CD4-positive, alpha-beta memory T cell (primary cell): Measurements from ENCODE around the gene FSTL4. TPM values are rescaled to one million over a fixed set of nuclear protein-coding genes. Genes with fewer than 3 reads are reported as not detected.
A peak's percentile ranks its signal among the peaks of the same experiment; 100 is the strongest.

ENCODE experiments used
- CTCF ChIA-PET: fragments of 350-600 bp; sonication (Branson Sonifier 250); formaldehyde crosslinking; loops from one replicate; lab custom pipeline; 2021; ENCODE audit warnings: inconsistent platforms; ENCODE audit not compliant: partially characterized antibody; lab: Charles Lee
- POLR2A ChIA-PET: fragments of 350-600 bp; sonication (Branson Sonifier 250); formaldehyde crosslinking; loops from one replicate; lab custom pipeline; 2021; ENCODE audit not compliant: partially characterized antibody; lab: Charles Lee
- DNase-seq, 5 donors: peaks; one replicate each; pipeline versions ENCODE4 v3.0.0 to v3.0.0-alpha.2; 2020 to 2022; ENCODE audit warnings: mixed read lengths in 1 of 5
- H3K27ac ChIP-seq: one replicate; pipeline ENCODE4 v1.7.0; 2013; ENCODE audit warnings: low read depth, low read length
- H3K27me3 ChIP-seq: 2 replicates; pipeline ENCODE4 v1.7.0; 2013; ENCODE audit warnings: mild to moderate bottlenecking, low read length, moderate library complexity; ENCODE audit not compliant: insufficient read depth
- H3K36me3 ChIP-seq: 2 replicates; pipeline ENCODE4 v1.7.0; 2013; ENCODE audit warnings: mild to moderate bottlenecking, low read length, moderate library complexity; ENCODE audit not compliant: insufficient read depth
- H3K4me1 ChIP-seq: 2 replicates; pipeline ENCODE4 v1.7.0; 2013; ENCODE audit warnings: mild to moderate bottlenecking, low read length, moderate library complexity; ENCODE audit not compliant: insufficient read depth
- H3K4me3 ChIP-seq, 2 donors: one replicate each; pipeline ENCODE4 v1.7.0; 2013; ENCODE audit warnings: low read length in 2 of 2, mild to moderate bottlenecking in 1 of 2
- H3K9me3 ChIP-seq, 2 donors: one replicate each; pipeline ENCODE4 v1.7.0; 2013; ENCODE audit warnings: low read length in 2 of 2, control low read depth in 1 of 2; ENCODE audit not compliant: control insufficient read depth in 1 of 2
- H3K27ac Mint-ChIP-seq, 7 donors: one replicate each; pipeline ENCODE4 v1.8.0; 2020 to 2021; ENCODE audit warnings: mixed read lengths in 7 of 7, mild to moderate bottlenecking in 6 of 7, inconsistent platforms in 3 of 7, moderate library complexity in 3 of 7
- H3K27me3 Mint-ChIP-seq, 2 donors: one replicate each; pipeline ENCODE4 v1.8.0; 2020 to 2021; ENCODE audit warnings: mixed read lengths in 2 of 2
- H3K36me3 Mint-ChIP-seq, 2 donors: one replicate each; pipeline ENCODE4 v1.8.0; 2020 to 2021; ENCODE audit warnings: mixed read lengths in 2 of 2, inconsistent platforms in 1 of 2, mild to moderate bottlenecking in 1 of 2
- H3K4me1 Mint-ChIP-seq, 4 donors: one replicate each; pipeline ENCODE4 v1.8.0; 2020 to 2021; ENCODE audit warnings: mixed read lengths in 4 of 4, mild to moderate bottlenecking in 1 of 4
- H3K4me3 Mint-ChIP-seq, 8 donors: one replicate each; pipeline ENCODE4 v1.8.0; 2020 to 2021; ENCODE audit warnings: mixed read lengths in 8 of 8, mild to moderate bottlenecking in 7 of 8, moderate library complexity in 6 of 8, inconsistent platforms in 3 of 8
- H3K9me3 Mint-ChIP-seq, 8 donors: one replicate each; pipeline ENCODE4 v1.8.0; 2020 to 2021; ENCODE audit warnings: mixed read lengths in 8 of 8, mild to moderate bottlenecking in 5 of 8, inconsistent platforms in 3 of 8, moderate library complexity in 1 of 8
- intact Hi-C: fragments of 100-400 bp; cut with micrococcal nuclease; formaldehyde crosslinking; loops from one replicate; pipeline ENCODE4 v1.15.1; 2023
- polyA plus RNA-seq, 2 donors: library from polyadenylated mRNA; unstranded; fragments of 300-500 nt; fragmentation: Illumina TruSeq; gene quantifications; one replicate each; pipeline ENCODE4 v1.2.3, GENCODE V29; 2021
- total RNA-seq, 2 experiments: library from RNA; stranded (reverse); gene quantifications; one replicate each; pipeline ENCODE4 v1.2.3, GENCODE V29; 2021

FSTL4 gene
- total and polyA plus RNA-seq, 4 experiments from 2014 or later = not detected

DNA sequence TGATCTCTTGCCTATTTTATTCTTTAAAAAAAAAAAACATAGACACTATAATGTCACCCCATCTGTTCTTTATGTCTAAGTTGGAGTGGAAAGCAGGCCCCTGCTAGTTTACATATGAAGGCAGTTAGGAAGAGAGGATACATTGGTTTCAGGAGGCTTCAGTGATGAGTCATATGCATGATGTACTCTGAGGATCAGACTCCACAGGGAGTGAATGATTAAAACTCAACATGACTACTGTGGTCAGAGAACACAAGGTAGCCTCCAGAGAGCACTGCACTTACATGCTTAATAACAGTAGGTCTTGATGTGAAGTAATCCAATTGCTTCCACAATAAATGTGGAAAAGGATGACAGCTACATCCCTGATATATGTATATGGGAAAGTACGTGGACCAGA is 22.7 kb upstream of the FSTL4 start:
- Mint-ChIP-seq H3K4me1 (no peaks in the 10 kb centered on the region), H3K36me3 (no peaks in the 10 kb centered on the region), H3K27ac (no peak overlapping the region), H3K9me3 (peaks cover 2 to 19% (median 6%) of the 10 kb centered on the region in 8 donors), H3K27me3 (peaks cover 25 to 33% of the 10 kb centered on the region in 2 donors), H3K4me3 (no peak overlapping the region)
- intact Hi-C loops = no loop called here
- no peaks in the 10 kb centered on the region for H3K4me1 ChIP-seq
- H3K36me3 ChIP-seq = no peaks in the 10 kb centered on the region
- H3K9me3 ChIP-seq = no peaks in the 10 kb centered on the region
- H3K27ac ChIP-seq = no peak overlapping the region
- no peak overlapping the region for H3K4me3 ChIP-seq
- POLR2A ChIA-PET = no interaction called here
- no peaks in the 10 kb centered on the region for H3K27me3 ChIP-seq
- no peak for DNase-seq
- CTCF ChIA-PET = no interaction called here

GRCh38 chr5:133627180-133627579 is 14.8 kb upstream of the FSTL4 start:
- POLR2A ChIA-PET = no interaction called here
- DNase-seq = no peak

GRCh38 chr5:133624316-133624715 is 12.0 kb upstream of the FSTL4 start:
- Histone ChIP-seq H3K4me3 (no peak overlapping the region), H3K27me3 (no peaks in the 10 kb centered on the region), H3K36me3 (no peaks in the 10 kb centered on the region), H3K9me3 (no peaks in the 10 kb centered on the region), H3K4me1 (no peaks in the 10 kb centered on the region), H3K27ac (no peak overlapping the region)
- no peak overlapping the region for H3K4me3 Mint-ChIP-seq
- peaks cover 25 to 26% of the 10 kb centered on the region in 2 donors for H3K27me3 Mint-ChIP-seq
- POLR2A ChIA-PET = no interaction called here
- intact Hi-C loops = no loop called here
- CTCF ChIA-PET = interaction anchor here (1.9 kb wide), 1 partner anchor 13 kb away, joined by 4 read pairs; no protein-coding TSS in a partner anchor
- no peaks in the 10 kb centered on the region for H3K36me3 Mint-ChIP-seq
- no peak overlapping the region for H3K27ac Mint-ChIP-seq
- no peak for DNase-seq
- H3K9me3 Mint-ChIP-seq = peaks cover 0 to 17% (median 6%) of the 10 kb centered on the region in 8 donors
- no peaks in the 10 kb centered on the region for H3K4me1 Mint-ChIP-seq

More at GRCh38 chr5:133627180-133627579, 14.8 kb upstream of the FSTL4 start:
- Histone ChIP-seq H3K4me1 (no peaks in the 10 kb centered on the region), H3K4me3 (no peak overlapping the region), H3K36me3 (no peaks in the 10 kb centered on the region), H3K27ac (no peak overlapping the region), H3K9me3 (no peaks in the 10 kb centered on the region), H3K27me3 (no peaks in the 10 kb centered on the region)
- CTCF ChIA-PET = no interaction called here
- H3K27me3 Mint-ChIP-seq = peaks cover 34 to 37% of the 10 kb centered on the region in 2 donors
- H3K27ac Mint-ChIP-seq = no peak overlapping the region
- no peak overlapping the region for H3K4me3 Mint-ChIP-seq
- peaks cover 3 to 17% (median 9%) of the 10 kb centered on the region in 8 donors for H3K9me3 Mint-ChIP-seq
- H3K36me3 Mint-ChIP-seq = no peaks in the 10 kb centered on the region
- H3K4me1 Mint-ChIP-seq = no peaks in the 10 kb centered on the region
- intact Hi-C loops = no loop called here

- peaks cover 18 to 31% of the 10 kb centered on the region in 2 donors for H3K27me3 Mint-ChIP-seq
- CTCF ChIA-PET = interaction anchor here (0.6 to 1.5 kb wide), 2 partner anchors 65 to 245 kb away, joined by 3 to 4 read pairs; no protein-coding TSS in a partner anchor
Measured at GRCh38 chr5:133618141-133618540, 5.8 kb upstream of the FSTL4 start.

GRCh38 chr5:133613743-133614142 is 1.4 kb upstream of the FSTL4 start:
- Histone ChIP-seq H3K36me3 (no peaks in the 10 kb centered on the region), H3K4me1 (peaks cover 16% of the 10 kb centered on the region), H3K9me3 (no peaks in the 10 kb centered on the region), H3K4me3 (no peak overlapping the region), H3K27me3 (peaks cover 18% of the 10 kb centered on the region), H3K27ac (no peak overlapping the region)
- CTCF ChIA-PET = no interaction called here
- intact Hi-C loops = loop anchor here (5.0 kb wide), 1 partner anchor 501 kb away; no protein-coding TSS in a partner anchor
- Mint-ChIP-seq H3K4me1 (peaks cover 13 to 33% (median 24%) of the 10 kb centered on the region in 4 donors), H3K36me3 (peaks cover 0 to 1% of the 10 kb centered on the region in 2 donors), H3K9me3 (peaks cover 0 to 4% (median 0%) of the 10 kb centered on the region in 8 donors), H3K4me3 (peak overlapping the region in 3 of 8 donors; percentile 77 to 85 (median 78)), H3K27me3 (peaks cover 29 to 34% of the 10 kb centered on the region in 2 donors), H3K27ac (no peak overlapping the region)
- no peak for DNase-seq
- POLR2A ChIA-PET = no interaction called here

More at GRCh38 chr5:133618141-133618540, 5.8 kb upstream of the FSTL4 start:
- peak in 2 of 5 donors; percentile 9 to 21 for DNase-seq
- Mint-ChIP-seq H3K4me1 (peaks cover 8 to 15% (median 11%) of the 10 kb centered on the region in 4 donors), H3K9me3 (peaks cover 0 to 8% (median 2%) of the 10 kb centered on the region in 8 donors), H3K27ac (peak overlapping the region in 3 of 7 donors; percentile 2 to 17 (median 3)), H3K4me3 (peak overlapping the region; percentile 40 to 76 (median 70)), H3K36me3 (no peaks in the 10 kb centered on the region)
- intact Hi-C loops = no loop called here
- peak overlapping the region in 1 of 2 donors; percentile 20 for H3K4me3 ChIP-seq
- H3K4me1 ChIP-seq = peaks cover 6% of the 10 kb centered on the region
- no peaks in the 10 kb centered on the region for H3K36me3 ChIP-seq
- H3K9me3 ChIP-seq = no peaks in the 10 kb centered on the region
- no peak overlapping the region for H3K27ac ChIP-seq
- no peaks in the 10 kb centered on the region for H3K27me3 ChIP-seq
- POLR2A ChIA-PET = no interaction called here

GRCh38 chr5:133613184-133613583 is 843 bp upstream of the FSTL4 start:
- H3K36me3 Mint-ChIP-seq = peaks cover 0 to 1% of the 10 kb centered on the region in 2 donors
- H3K27ac ChIP-seq = no peak overlapping the region
- no peaks in the 10 kb centered on the region for H3K36me3 ChIP-seq
- DNase-seq = no peak
- ChIA-PET CTCF (interaction anchor here (0.9 kb wide), 1 partner anchor 45 kb away, joined by 3 read pairs; no protein-coding TSS in a partner anchor), POLR2A (no interaction called here)
- intact Hi-C loops = loop anchor here (5.0 kb wide), 1 partner anchor 501 kb away; no protein-coding TSS in a partner anchor
- H3K4me3 ChIP-seq = no peak overlapping the region
- H3K4me1 Mint-ChIP-seq = peaks cover 10 to 30% (median 21%) of the 10 kb centered on the region in 4 donors
- peak overlapping the region; percentile 75 to 86 (median 78) for H3K4me3 Mint-ChIP-seq
- H3K27ac Mint-ChIP-seq = no peak overlapping the region
- H3K9me3 Mint-ChIP-seq = peaks cover 0 to 4% (median 0%) of the 10 kb centered on the region in 8 donors
- H3K4me1 ChIP-seq = peaks cover 16% of the 10 kb centered on the region
- no peaks in the 10 kb centered on the region for H3K9me3 ChIP-seq
- peaks cover 18% of the 10 kb centered on the region for H3K27me3 ChIP-seq
- peaks cover 31 to 34% of the 10 kb centered on the region in 2 donors for H3K27me3 Mint-ChIP-seq

- Mint-ChIP-seq H3K27ac (no peak overlapping the region), H3K4me1 (peaks cover 5 to 23% (median 14%) of the 10 kb centered on the region in 4 donors), H3K36me3 (peaks cover 0 to 1% of the 10 kb centered on the region in 2 donors), H3K9me3 (peaks cover 0 to 4% (median 0%) of the 10 kb centered on the region in 8 donors), H3K27me3 (peaks cover 31 to 38% of the 10 kb centered on the region in 2 donors), H3K4me3 (peak overlapping the region; percentile 68 to 84 (median 76))
- POLR2A ChIA-PET = no interaction called here
- DNase-seq = peak in 2 of 5 donors; percentile 13 to 20
- peaks cover 10% of the 10 kb centered on the region for H3K4me1 ChIP-seq
- CTCF ChIA-PET = interaction anchor here (1.0 to 2.1 kb wide), 6 partner anchors 10 to 188 kb away, joined by 3 to 10 read pairs (median 5); no protein-coding TSS in a partner anchor
- H3K36me3 ChIP-seq = no peaks in the 10 kb centered on the region
- no peaks in the 10 kb centered on the region for H3K9me3 ChIP-seq
- no peak overlapping the region for H3K27ac ChIP-seq
- peaks cover 18% of the 10 kb centered on the region for H3K27me3 ChIP-seq
- intact Hi-C loops = loop anchor here (5.0 kb wide), 1 partner anchor 499 kb away; no protein-coding TSS in a partner anchor
- H3K4me3 ChIP-seq = peak overlapping the region; percentile 17 to 27
Measured at GRCh38 chr5:133611357-133612248, 738 bp downstream of the FSTL4 start.
